ENCODE measurements around the gene COL6A1.

DNA sequence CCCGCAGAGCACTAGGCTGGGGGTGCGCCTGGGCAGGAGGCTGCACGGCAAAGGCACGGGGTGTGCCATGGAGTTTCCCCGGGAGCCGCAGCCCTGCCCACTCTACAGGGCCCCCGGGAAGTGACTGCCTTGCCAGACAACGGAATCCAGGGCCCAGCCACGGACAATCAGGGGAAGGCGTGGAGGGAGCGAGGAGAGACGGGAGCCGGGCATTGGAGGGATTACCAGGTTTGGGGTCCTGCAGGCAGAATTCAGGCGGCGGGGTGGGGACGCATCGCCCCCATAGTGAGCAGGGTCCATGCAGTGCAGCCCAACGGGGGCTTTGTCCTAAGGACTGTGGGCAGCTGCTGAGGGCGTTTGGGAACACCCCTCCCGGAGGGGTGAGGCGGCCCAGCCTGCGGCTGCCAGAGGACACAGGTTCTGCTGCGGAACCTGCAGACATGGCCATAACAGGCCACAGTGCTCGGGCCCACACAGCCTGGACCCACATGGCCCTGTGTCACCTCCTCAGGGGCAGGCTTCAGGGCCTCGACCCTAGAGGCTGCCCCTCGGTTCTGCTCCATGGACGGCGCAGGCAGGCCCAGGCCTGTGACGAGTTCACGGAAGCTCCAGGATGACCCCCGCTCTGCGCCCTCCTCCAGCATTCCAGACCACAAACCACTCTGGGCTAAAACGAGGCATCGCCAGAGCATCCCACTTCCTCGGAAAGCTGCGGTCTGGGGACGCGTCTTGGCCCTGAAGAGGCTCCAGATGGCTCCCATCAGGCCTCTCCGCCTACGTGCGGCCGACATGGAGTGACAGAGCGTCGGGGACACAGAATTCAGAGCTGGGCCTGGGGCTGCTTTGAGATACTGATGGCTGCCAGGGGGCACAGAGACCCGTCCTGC, 54.5 kb downstream of the COL6A1 start:
- no peak for TF ChIP-seq EZH2 (IDR thresholded peaks at IDR 0.05; ENCODE audit: borderline replicate concordance, low read length)
- TF ChIP-seq, protein P1, sequence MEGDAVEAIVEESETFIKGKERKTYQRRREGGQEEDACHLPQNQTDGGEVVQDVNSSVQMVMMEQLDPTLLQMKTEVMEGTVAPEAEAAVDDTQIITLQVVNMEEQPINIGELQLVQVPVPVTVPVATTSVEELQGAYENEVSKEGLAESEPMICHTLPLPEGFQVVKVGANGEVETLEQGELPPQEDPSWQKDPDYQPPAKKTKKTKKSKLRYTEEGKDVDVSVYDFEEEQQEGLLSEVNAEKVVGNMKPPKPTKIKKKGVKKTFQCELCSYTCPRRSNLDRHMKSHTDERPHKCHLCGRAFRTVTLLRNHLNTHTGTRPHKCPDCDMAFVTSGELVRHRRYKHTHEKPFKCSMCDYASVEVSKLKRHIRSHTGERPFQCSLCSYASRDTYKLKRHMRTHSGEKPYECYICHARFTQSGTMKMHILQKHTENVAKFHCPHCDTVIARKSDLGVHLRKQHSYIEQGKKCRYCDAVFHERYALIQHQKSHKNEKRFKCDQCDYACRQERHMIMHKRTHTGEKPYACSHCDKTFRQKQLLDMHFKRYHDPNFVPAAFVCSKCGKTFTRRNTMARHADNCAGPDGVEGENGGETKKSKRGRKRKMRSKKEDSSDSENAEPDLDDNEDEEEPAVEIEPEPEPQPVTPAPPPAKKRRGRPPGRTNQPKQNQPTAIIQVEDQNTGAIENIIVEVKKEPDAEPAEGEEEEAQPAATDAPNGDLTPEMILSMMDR (IDR thresholded peaks at IDR 0.05; ENCODE audit: low read length) = no peak
